ENCODE results near the gene PWWP2B.

The PWWP2B gene

DNA sequence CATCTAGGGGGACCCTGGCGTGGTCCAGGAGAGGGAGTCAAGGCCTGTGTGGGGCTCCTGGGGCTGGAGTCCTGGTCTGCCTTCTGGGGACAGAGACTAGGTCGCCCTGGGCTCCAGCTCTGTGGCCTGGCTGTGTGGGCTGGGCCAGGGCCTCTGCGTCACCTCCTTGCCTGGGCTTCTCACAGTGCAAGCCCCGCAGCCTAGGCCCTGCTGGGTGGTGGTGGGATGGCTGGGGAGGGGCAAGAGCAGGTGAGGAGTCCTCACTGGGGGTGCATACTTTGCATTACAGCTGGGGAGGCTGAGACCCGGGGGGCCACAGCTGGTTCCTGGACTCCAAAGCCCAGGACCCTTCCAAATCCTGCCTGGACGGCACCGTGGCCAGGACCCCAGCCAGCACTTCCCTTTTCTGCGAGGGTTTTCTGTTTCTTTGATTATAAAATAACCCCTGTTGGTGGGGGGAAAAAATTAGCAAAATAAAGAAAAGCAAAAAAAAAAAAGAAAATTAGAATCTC, 23.5 kb downstream of the PWWP2B start:
- no peak for DNase-seq

DNA sequence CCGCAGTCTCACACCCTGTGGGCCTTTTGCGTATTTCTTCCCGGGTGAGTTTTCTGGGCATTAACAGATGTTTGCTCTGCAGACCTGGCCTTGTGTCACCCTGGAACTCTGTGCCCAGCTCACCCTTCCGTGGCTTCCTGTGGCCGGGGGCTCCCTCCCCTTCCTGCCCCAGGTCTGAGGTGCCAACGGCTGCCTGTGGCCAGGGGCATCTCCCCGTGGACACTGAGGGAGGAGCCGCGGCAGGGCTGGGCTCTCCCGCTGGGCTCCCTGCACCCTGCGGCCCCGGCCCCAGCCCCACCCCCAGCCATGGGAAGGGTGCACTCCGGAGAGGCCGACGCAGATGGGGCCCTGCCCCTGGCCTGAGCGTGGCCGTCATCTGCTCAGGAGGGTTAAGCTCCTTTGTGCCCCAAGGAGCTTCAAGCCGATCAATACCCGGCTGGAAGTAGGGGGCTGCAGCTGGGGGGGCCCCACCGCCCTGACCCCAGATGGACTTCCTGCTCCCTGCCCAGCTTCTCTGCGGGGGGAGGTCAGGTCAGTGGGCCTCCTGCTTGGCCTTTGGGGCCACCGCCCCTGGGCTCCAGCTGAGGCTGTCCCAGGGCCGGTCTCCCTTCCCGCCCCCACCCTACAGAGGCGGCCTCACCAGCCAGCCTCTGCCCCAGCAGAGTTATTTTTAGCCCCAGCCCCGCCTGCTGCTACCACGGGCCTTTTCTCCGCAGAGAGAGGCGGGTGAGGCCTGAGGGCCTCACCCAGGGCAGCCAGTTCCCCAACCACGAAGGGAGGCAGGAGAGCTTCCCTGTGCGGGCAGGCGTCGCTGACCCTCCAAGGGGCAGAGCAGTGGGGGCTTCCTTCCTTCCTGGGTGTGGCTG, 24.2 kb downstream of the PWWP2B start:
- DNase-seq: peak; percentile 82

- peak; percentile 64 for DNase-seq
These were observed 25.1 kb downstream of the PWWP2B start for GRCh38 chr10:132421847-132422751.

DNA sequence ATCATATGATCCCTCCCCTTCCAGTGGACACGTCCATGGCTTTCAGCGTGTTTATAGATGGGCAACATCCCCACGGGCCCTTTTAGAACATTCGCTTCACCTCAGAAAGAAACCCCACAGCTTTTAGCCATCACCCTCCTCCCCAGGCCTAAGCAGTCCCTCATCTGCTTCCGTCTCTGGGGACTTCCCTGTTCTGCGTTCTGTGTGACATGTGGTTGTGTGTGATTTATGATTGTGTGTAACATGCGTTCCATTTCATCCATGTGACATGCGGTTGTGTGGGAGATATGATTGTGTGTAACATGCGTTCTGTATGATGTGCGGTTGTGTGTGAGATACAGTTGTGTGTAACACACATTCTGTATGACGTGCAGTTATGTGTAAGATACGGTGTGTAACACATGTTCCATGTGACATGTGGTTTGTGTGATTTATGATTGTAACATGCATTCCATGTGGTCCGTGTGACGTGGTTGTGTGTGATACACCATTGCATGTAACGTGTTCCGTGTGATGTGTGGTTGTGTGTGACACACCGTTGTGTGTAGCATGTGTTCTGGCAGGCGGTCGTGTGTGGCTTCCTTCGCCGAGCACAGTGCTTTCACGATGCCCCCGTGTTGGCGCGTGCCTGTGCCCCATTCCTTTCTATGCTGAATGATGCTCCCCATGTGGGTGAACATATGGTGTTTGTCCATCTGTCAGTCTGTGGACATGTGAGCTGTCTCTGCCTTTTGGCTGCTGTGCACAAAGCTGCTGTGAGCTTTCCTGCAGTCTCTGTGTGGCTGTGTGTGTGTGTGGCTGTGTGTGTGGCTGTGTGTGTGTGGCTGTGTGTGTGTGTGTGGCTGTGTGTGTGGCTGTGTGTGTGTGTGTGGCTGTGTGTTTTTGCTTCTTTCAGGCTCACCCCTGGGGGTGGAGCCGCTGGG, 26.2 kb downstream of the PWWP2B start:
- DNase-seq: no peak

- DNase-seq: no peak
These were observed 27.2 kb downstream of the PWWP2B start for GRCh38 chr10:132423966-132424861.

DNA sequence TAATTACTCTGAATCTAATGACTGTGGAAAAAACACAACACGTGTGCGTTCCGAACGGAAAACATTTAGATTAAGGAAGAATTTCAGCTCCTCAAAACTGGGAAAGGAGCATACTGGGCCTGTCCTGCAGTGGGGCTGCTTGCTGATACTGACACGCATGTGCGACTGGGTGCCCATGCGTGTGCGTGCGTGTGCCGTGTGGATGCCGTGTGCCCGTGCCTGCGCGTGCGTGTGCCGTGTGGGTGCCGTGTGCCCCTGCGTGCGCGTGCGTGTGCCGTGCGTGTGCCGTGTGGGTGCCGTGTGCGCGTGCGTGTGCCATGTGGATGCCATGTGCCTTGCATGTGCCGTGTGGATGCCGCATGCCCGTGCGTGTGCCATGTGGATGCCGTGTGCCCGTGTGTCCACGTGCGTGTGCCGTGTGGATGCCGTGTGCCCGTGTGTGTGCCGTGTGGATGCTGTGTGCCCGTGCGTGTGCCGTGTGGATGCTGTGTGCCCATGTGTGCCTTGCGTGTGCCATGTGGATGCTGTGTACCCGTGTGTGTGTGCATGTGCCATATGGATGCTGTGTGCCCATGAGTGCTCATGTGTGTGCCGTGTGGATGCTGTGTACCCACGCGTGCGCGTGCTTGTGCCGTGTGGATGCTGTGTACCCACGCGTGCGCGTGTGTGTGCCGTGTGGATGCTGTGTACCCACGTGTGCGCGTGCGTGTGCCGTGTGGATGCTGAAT, 28.2 kb downstream of the PWWP2B start:
- DNase-seq: no peak

GRCh38 chr10:132425757-132426155, 28.8 kb downstream of the PWWP2B start:
- DNase-seq: no peak

DNA sequence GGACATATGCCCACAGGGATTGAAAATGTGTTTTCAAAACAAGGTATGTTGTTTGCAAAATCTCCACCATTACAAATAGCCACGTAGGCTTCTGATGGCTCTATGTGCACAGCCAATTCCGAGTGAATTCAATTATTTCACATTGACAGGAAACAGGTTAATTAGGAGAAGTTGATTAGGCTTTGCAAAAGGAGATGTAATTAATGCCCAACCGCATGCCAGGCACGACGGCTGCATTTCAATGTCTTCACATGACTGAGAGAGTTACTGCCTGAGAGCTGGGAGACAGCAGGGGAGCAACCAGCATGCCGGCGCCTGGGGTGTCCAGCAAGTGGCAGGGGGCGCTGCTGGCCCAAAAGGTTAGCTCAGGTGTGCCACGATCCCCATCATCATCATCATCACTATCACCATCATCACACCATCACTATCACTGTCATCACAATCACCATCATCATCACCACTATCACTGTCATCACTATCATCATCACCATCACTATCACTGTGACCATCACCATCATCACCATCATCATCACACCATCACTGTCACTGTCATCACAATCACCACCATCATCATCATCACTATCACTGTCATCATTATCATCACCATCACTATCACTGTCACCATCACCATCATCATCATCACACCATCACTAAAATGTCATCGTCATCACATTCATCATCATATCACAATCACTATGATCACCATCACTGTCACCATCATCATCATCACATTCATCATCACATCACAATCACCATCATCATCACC, 30.2 kb downstream of the PWWP2B start:
- no peak for DNase-seq

- DNase-seq: no peak
These were observed 31.0 kb downstream of the PWWP2B start for GRCh38 chr10:132427939-132428367.

DNA sequence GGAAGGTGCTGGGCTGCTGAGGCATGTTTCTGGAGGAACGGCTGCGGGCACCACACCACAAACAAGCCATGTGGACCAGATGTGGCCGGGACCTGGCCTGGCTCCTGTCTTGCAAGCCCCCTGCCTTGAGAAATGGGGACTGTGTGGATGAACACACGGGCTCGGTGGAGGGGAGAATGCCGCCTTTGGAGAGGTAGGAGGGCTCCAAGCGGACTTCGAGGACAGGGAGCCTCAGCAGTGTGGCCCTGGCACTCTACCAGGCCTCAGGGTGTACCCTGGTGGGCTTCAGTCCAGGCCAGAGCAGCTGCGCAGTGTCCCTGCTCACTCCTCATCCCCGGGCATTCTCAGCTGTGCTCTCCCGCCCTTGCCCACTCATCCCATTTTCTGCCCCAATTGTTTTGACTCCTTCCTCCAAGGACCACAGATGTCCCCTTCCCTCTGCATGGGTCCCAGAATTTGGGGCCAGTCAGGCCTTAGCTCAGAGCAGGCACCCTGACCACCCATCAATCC, 31.5 kb downstream of the PWWP2B start:
- no peak for DNase-seq

DNA sequence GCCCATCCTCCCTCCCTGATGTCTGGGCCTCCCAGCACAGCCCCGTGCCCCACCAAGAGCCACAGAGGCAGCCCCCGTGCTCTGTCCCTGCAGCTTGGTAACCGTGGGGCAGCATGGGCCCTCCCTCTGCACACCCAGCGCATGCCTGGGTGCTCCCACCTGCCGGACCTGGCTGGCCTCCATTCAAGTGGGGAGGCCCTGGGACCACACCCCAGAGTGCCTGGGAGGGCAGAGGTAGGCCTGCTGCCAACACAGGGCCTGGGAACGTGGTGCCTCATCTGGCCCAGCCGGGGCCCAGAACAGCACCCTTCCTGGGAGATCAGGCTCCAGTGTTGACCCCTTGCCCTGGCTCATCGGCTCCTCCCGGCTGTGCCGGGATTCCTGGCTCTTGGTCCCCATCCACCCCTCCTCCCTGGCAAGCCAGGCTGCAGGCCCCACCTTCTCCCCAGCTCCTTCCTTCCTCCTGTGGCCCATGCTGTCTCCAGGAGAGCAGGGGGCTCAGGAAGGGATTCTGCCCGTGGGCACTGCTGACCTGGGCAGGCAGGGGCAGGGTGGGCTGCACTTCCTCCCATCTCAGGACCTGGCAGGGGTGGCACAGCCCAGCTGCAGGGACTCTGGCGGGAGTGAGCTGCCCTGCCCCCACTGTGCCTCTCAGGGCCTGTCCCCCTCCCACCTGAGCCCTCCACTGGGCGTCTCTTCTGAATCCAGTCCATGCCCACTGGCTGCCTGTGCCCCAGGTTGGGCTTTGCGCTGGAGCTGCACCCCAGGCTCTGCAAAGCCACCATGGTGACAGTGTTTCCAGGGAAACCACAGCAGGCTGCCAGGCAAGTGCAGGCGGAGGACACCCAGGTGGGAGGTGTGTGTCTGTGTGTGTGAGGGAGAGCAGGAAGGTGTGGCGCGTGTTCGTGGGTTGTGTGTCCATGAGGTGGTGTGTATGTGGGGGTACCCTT, 32.6 kb downstream of the PWWP2B start:
- no peak for DNase-seq

DNA sequence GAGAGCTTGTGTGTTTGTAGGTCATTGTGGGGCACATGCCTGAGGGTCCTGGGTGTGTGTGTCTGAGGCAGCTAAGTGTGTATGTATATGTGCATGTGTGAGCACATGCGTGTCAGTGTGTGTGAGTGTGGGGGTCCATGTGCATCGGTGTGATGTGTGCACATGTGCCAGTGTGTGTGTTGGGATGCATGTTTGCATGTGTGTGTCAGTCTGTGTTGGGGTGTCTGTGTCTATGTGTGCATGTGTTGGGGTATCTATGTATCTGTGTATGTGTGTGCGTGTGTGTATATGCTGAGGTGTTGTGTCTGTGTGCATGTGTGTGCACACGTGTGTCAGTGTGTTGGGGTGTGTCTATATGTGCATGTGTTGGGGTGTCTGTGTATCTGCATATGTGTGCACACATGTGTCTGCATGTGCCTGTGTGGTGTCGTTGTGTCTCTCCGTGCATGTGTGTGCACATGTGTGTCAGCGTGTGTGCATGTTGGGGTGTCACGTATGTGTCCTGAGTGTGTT, 33.3 kb downstream of the PWWP2B start:
- no peak for DNase-seq

DNA sequence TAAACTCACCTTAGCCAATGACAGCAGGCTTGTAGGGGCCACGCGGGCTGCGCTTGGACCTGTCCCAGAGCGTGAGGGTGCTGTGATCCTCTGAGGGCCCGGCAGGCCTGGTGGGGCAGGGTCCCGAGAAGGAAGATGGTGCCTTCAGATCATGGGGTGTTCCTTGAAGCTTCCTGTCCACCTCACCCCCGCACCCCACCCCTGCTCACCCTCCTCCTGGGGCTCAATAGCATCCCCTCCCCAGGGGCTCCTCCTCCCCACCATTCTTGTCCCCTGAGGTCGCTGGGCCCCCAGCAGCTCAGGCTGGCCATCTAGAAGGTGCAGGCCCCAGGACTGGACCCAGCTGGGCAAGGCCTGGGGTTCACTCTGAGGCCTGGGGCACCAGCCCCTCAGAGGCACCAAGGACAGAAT, 33.9 kb downstream of the PWWP2B start:
- DNase-seq: no peak

DNA sequence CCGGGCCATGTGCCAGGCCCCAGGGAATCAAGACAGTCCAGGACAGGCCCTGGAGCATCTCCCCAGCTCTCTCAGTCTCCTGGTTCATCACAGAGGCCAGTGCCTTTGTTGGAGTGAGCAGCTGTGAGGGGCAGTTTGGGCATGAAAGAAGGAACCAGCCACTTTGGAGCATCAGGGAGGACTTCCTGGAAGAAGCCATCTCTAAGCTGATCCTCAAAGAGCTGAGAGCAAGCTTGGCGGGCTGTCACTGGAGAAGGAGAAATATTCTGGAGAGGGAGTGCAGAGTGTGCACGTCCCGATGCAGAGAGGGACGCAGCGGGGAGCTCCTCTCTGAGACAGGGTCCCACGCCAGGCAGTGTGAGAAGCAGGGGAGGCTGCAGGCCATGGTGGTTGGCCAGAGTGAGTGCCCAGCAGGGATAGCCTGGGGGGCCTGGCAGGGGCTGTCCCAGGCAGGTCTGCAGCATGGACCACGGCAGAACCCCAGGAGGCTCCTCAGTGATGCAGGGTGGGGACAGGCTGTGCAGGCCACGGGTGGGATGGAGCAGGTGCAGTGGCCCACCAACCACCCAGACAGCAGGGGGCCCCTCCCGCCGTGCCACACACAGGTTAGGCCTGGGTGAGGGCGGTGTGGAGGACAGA, 34.7 kb downstream of the PWWP2B start:
- DNase-seq: no peak

- DNase-seq: no peak
These were observed 35.2 kb downstream of the PWWP2B start for GRCh38 chr10:132432176-132432540.

DNA sequence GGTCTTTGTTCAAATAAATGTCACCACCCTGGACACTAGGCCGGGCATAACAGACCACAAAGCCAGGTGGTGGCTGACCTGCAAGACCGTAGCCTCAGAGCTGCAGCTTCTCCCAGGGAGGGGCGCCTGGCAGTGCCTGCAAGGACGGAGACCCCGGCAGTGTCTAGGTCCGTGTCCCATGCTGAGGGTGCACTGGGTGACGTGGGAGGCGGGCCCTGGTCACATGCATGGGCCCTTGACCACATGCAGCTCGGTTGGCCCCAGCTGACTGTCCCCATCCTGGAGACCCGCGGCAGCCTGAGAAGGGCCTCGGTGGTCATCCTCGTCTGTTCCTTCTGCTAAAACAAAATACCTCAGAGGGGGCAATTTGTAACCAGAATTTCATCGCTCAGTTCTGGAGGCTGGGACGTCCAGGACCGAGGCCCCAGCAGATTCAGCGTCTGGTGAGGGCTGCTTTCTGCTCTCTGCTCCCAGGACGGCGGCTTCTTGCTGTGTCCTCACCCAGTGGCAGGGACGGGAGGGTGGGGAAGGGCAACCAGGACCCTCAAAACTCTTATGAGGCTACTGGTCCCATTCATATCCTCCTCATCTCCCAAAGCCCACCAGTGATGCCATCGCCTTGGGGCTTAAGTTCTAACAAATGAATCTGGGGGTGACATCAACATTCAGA, 36.8 kb downstream of the PWWP2B start:
- no peak for DNase-seq

DNA sequence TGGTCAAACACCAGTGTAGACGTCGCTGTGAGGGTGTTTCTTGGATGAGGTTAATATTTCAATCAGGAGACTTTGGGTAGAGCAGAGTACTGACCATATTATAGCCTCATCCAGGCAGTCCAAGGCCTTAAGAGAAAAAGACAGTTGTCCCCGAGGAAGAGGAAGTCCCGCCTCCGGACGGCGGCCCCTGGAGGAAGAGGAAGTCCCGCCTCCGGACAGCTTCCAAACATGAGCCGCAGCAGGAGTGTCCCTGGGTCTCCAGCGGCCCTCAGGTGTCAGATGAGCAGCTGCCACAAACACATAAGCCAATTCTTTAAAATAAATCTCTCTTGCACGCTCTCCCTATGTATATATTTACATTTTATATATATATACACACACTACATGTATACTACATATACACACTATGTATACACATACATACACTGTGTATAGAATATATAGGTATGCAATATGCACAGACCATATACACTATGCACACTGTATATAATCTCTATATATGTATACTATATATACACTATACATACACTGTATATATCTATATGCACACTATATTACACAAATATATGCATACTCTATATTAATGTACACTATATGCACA, 37.5 kb downstream of the PWWP2B start:
- DNase-seq: no peak

Data from left hindlimb (tissue), 1 donor.